NCI-H510A treated with DMSO at 0.1 percent for 48 hours (cell line): ENCODE measurements around the gene DDX47.

Experiments
- DNase-seq: peaks from one replicate; lab custom pipeline; 2025; lab: John Stamatoyannopoulos, UW

The DDX47 gene

DNA sequence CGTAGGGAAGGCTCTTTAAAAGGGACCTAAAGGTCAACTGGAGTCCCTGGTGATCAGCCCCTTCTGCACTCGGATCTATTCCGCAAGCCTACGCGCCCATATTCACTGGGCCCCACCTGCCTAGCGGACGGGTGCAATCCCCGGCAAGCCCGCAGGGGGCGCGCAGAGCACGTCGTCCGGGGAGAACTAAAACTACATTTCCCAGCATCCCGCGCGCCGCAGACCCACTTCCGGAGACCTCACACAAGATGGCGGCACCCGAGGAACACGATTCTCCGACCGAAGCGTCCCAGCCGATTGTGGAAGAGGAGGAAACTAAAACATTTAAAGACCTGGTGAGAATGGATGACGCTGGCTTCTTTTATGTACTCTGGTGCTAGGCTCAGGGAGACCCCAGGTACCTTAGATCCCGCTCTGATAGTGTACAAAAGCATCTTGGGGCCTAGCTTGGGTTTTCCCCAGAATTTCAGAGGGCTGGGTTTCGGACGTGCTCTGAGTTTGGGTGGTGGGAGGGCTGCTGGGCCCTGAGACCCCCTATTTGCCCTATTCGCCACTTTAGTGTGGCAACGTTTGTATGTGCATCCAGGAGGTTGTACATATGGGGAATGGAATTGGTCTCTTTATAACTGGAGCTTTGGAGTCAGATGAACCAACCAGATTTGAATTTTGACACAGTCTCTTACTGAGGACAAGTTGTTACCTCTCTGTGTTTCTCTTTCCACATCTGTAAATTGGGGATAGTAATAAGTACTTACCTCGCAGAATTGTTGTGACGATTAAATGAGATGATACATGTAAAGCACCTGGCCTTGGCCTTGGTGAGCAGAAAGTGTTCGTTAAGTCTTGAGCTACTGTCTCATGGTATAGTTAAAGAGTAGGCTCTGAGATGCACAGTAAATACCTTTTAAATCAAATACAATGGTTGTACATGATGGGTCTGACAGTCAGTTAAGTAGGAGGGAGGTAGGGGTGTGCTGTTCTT is at the start of gene DDX47:
Gene DDX47 (plus strand): TSS at position 227 of the 982 bp plus-strand sequence. CDS start 22 bp downstream, at position 249.
- DNase-seq, result peak; percentile 92

DNA sequence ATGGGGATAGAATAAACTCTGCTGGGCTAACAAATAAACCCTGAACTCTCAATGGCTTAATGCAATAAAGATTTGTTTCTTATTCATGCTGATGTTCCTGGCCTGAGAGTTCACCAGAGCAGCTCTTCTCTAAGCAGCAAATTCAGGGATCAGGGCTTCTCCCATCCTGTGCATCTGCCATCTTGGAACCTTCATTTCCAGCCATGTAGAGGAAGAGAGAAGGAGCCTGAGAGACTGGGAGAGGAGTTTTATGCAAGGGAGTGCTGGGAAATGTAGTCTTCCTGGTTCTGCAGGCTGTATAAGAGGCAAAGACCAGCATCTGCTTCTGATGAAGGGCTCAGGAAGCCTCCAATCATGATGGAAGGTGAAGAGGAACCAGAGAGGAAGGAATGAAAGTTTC is 48.3 kb upstream of the DDX47 start:
- no peak for DNase-seq

DNA sequence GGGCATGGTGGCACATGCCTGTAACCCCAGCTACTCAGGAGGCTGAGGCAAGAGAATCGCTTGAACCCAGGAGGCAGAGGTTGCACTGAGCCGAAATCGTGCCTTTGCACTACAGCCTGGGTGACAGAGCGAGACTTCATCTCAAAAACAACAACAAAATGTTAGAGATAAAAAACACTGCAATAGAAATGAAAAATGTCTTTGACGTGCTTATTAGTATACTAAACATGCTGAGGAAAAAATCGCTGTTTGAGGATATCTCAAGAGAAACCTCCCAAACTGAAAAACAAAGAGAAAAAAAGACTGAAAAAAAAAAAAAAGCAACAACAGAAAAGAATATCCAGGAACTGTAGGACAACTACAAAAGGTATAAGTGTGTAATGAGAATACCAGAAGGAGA is 42.9 kb upstream of the DDX47 start:
- DNase-seq, result no peak

GRCh38 chr12:12774791-12775190 is 38.4 kb upstream of the DDX47 start:
- DNase-seq, result no peak

- DNase-seq, result no peak
These were observed 36.9 kb upstream of the DDX47 start for GRCh38 chr12:12776261-12776660.

GRCh38 chr12:12777092-12777491 is 36.1 kb upstream of the DDX47 start:
- no peak for DNase-seq

DNA sequence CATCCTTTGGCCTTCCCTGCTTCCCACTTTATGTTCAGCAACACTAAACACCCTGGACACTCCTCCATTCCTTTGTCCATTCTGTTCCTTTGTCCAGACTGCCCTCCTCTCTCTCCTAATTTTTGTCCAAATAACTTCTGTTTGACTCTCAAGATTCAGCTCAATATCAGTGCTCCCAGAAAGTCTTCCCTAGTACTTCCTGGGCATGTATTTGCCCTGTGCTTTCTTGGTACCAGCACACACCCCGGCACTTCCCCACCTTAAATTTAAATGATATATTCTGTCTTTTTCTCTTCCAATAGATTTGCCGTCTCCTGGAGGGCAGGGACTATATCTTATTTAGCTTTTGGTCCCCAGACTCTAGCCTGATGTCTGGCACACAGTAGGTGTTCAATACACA is 34.1 kb upstream of the DDX47 start:
- DNase-seq, result no peak

DNA sequence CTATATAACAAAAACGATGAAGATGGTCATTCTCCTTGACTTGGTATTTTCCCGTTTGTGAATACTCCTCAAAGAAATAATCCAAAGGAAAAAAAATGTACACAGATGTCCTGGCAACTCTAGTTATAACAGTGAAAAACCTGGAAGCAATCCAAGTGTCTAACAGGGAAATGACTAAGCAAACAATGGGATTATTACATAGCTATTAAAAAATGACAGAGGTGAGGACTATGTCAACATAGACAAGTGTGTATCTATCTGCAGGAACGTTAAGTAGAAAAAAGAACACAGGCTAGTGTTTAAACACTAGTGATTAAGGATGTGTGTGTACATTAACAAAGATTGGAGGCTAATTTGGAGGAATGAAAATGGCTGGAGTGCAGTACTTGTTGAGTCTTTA is 33.6 kb upstream of the DDX47 start:
- DNase-seq, result peak; percentile 87

- DNase-seq, result no peak
These were observed 29.0 kb upstream of the DDX47 start for GRCh38 chr12:12784116-12784515.

DNA sequence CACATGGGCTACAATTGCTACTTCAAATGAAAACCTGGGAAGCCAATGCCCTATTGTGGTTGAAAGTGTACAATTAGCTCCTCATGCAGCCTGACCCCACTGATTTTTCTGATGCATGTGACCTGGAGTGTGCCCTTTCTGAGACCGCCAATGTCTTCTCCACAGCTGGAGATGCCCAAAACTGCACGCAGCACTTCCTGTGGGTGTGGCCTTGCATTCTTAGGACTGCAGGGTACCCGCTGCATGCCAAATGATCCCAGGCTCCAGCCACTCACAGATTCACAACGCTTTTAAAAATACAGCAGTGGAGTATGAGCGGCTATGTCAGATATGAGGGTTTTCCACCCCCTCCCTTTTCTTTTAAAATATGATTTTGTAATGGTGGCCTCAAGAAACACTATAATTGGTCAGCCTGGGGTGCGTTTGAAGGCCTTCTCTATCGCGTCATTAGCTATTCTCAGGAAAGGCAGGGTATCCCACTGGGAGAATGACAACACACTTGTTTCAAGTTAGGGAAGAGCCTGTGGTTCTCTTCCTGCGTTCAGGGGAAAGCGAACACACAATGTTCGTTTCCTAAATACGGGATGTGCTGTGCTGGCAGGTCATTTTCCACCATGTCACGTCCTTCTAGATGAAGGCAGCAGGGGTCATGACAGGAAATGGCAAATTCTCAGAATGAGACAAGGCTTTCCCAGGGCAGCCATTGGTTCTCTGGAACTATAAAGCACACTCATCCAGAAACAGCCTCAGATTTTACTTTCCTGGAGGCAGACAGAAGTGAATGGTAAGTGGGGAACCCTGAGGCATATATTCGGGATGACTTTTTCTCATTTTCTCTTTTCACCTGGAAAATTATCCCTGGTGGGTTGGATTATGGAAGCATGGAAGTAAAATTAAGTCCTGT is 28.0 kb upstream of the DDX47 start, which contains the start of gene APOLD1:
Gene APOLD1 (plus strand): TSS at position 749 of the 904 bp plus-strand sequence. CDS start 33 bp downstream, at position 782.
- DNase-seq, result no peak

DNA sequence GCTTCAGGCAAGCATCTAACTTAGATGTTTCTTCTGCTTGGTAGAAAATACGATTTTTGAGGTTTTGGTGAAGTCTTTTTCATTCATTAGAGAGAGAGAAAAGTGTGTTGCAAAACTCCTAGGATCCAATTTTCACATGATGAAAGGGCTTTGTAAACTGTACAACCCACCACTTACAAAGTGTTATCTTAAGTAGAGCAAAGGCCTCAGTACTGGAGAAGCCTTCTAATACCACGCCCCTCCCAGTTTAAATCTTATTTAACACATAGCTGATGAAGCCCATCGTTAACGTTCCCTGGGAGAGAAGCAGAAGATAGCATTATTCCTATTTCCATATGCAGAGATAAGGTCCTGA is 26.8 kb upstream of the DDX47 start:
- no peak for DNase-seq

GRCh38 chr12:12786706-12787601 is 26.2 kb upstream of the DDX47 start:
- DNase-seq, result peak; percentile 45

GRCh38 chr12:12788131-12788530 is 25.0 kb upstream of the DDX47 start:
- DNase-seq, result no peak

- peak; percentile 75 for DNase-seq
These were observed 24.3 kb upstream of the DDX47 start for GRCh38 chr12:12788675-12789368.

GRCh38 chr12:12790956-12791355 is 22.2 kb upstream of the DDX47 start:
- no peak for DNase-seq

DNA sequence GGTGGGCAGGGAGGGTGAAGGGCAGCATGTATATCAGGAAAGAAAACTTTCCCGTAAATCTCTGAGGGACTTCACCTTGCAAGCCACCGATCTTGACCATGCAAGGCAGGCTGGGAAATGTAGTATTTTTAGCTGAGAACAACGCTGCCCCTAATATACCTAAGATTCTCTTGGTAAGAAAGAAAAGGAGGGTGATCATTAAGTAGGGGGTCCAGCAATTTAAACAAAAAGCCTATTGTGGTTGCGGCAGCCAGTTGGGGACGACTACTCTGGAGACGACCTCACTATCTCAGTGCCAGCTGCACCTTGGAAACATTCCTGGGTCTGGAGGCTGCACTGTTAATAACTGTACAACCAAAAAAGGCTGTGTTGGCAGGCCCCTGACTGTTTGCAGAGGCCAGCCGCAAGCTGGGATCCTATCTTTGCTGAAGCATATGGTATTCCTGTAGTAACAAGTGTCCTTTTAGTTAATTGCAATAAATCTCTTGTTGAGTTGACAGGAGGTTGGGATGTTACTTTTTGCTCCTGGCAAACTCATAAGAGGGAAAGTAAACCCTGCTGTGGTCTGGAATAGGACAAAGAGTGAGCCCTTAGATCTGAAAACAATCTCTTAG is 21.3 kb upstream of the DDX47 start:
- DNase-seq, result peak; percentile 31

DNA sequence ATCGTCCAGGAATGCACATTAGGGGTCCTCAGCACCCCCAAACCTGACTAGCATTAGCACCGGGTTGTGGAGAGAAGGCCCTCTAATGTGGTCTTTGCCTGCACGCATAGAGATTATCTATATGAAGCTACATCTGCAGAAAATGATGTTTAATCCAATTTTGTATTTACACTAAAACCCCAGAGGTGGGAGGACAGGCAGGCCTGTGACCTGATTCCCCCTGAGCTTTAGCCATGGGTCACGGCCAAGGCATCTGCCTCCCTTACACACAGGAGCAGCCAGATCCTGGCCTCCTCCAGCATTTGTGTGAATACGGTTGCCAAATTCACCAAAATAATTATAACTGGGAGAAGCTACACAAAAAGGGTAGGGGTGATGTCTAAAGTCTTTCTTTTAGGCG is 20.7 kb upstream of the DDX47 start:
- DNase-seq, result no peak

GRCh38 chr12:12794686-12795085 is 18.5 kb upstream of the DDX47 start:
- no peak for DNase-seq

GRCh38 chr12:12796171-12796570 is 17.0 kb upstream of the DDX47 start:
- DNase-seq, result no peak
